ENCODE measurements around the gene NDUFC2.
"Not testable (repeated sequence)": the region's sequence is repeated elsewhere in the genome, so short reads cannot be mapped to it uniquely, and the experiment has no call there.

NDUFC2 gene

GRCh38 chr11:78061921-78062311 lies 17.7 kb downstream of the NDUFC2 start:
- Histone ChIP-seq H3K4me1 (ENCODE audit: insufficient read depth, low read length, severe bottlenecking) (no peaks in the 10 kb centered on the region), H3K36me3 (ENCODE audit: insufficient read depth, low read length) (no peaks in the 10 kb centered on the region), H3K79me2 (ENCODE audit: insufficient read depth, low read length) (no peaks in the 10 kb centered on the region), H3K9me2 (ENCODE audit: low read depth, low read length) (no peaks in the 10 kb centered on the region), H3K27me3 (ENCODE audit: insufficient read depth, low read length) (no peaks in the 10 kb centered on the region), H3F3A (ENCODE audit: insufficient read depth, low read length) (no peaks in the 10 kb centered on the region), H3K9me3 (ENCODE audit: low read length) (no peaks in the 10 kb centered on the region), H3K9ac (ENCODE audit: low read length) (no peak overlapping the region), H3K4me3 (ENCODE audit: low read depth, low read length, poor library complexity, severe bottlenecking) (no peak overlapping the region), H2AFZ (ENCODE audit: low read length) (no peak overlapping the region), H3K4me2 (ENCODE audit: low read length) (no peak overlapping the region), H3K27ac (ENCODE audit: low read depth, low read length, poor library complexity, severe bottlenecking) (no peak overlapping the region), H4K20me1 (ENCODE audit: insufficient read depth, low read length) (no peaks in the 10 kb centered on the region)
- TF ChIP-seq CTCF (IDR thresholded peaks at IDR 0.05; ENCODE audit: low read length) (no peak), EZH2 (IDR thresholded peaks at IDR 0.05; ENCODE audit: borderline replicate concordance, low read length) (no peak)

DNA sequence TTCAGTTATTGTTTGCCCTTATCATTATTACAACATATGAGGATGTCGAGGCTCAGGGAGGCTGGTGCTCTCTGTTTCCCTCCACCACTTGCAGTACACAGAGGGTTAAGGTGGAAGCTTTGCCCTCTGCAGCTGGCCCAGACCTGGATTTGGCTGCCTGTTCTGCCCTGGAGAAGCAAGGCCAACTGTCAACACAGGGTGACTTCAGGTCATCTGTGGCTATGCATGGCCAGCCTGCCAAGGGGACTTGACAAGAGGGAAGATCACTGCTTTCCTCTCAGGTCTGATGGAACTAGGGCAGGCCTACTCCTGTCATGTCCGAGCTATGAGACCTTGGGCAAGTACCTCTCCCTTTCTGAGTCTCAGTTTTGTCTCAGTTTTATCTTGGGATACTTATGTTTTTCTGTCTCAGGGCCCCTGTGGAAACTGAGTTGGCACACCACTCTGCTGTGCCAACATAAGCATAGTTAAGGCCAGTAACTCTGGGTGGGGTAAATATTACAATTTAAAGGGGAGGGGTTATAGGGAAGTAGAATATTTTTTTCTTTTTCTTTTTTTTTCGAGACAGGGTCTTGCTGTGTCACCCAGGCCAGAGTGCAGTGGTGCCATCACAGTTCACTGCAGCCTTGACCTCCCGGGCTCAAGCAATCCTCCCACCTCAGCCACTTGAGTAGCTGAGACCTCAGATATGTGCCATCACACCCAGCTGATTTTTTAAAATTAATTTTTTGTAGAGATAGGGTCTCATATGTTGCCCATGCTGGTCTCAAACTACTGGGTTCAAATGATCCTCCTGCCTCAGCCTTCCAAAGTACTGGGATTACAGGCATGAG lies 18.4 kb downstream of the NDUFC2 start:
- H3F3A ChIP-seq (ENCODE audit: insufficient read depth, low read length): no peaks in the 10 kb centered on the region
- no peaks in the 10 kb centered on the region for H4K20me1 ChIP-seq (ENCODE audit: insufficient read depth, low read length)
- H2AFZ ChIP-seq (ENCODE audit: low read length): no peak overlapping the region
- H3K79me2 ChIP-seq (ENCODE audit: insufficient read depth, low read length): no peaks in the 10 kb centered on the region
- TF ChIP-seq CTCF (IDR thresholded peaks at IDR 0.05; ENCODE audit: low read length) (no peak), EZH2 (IDR thresholded peaks at IDR 0.05; ENCODE audit: borderline replicate concordance, low read length) (no peak)
- no peaks in the 10 kb centered on the region for H3K27me3 ChIP-seq (ENCODE audit: insufficient read depth, low read length)
- H3K9me3 ChIP-seq (ENCODE audit: low read length): no peaks in the 10 kb centered on the region
- no peaks in the 10 kb centered on the region for H3K4me1 ChIP-seq (ENCODE audit: insufficient read depth, low read length, severe bottlenecking)
- no peak overlapping the region for H3K4me2 ChIP-seq (ENCODE audit: low read length)
- no peaks in the 10 kb centered on the region for H3K9me2 ChIP-seq (ENCODE audit: low read depth, low read length)
- no peaks in the 10 kb centered on the region for H3K36me3 ChIP-seq (ENCODE audit: insufficient read depth, low read length)
- no peak overlapping the region for H3K4me3 ChIP-seq (ENCODE audit: low read depth, low read length, poor library complexity, severe bottlenecking)
- H3K9ac ChIP-seq (ENCODE audit: low read length): no peak overlapping the region
- no peak overlapping the region for H3K27ac ChIP-seq (ENCODE audit: low read depth, low read length, poor library complexity, severe bottlenecking)

- no peaks in the 10 kb centered on the region for H3K4me1 ChIP-seq (ENCODE audit: insufficient read depth, low read length, severe bottlenecking)
- TF ChIP-seq EZH2 (IDR thresholded peaks at IDR 0.05; ENCODE audit: borderline replicate concordance, low read length) (no peak), CTCF (IDR thresholded peaks at IDR 0.05; ENCODE audit: low read length) (no peak)
- H3K27me3 ChIP-seq (ENCODE audit: insufficient read depth, low read length): no peaks in the 10 kb centered on the region
- H3K27ac ChIP-seq (ENCODE audit: low read depth, low read length, poor library complexity, severe bottlenecking): no peak overlapping the region
- no peak overlapping the region for H3K9ac ChIP-seq (ENCODE audit: low read length)
- H3K9me2 ChIP-seq (ENCODE audit: low read depth, low read length): no peaks in the 10 kb centered on the region
- no peaks in the 10 kb centered on the region for H3F3A ChIP-seq (ENCODE audit: insufficient read depth, low read length)
- H3K9me3 ChIP-seq (ENCODE audit: low read length): no peaks in the 10 kb centered on the region
- no peak overlapping the region for H2AFZ ChIP-seq (ENCODE audit: low read length)
- no peaks in the 10 kb centered on the region for H4K20me1 ChIP-seq (ENCODE audit: insufficient read depth, low read length)
- H3K4me2 ChIP-seq (ENCODE audit: low read length): no peak overlapping the region
- H3K36me3 ChIP-seq (ENCODE audit: insufficient read depth, low read length): no peaks in the 10 kb centered on the region
- H3K4me3 ChIP-seq (ENCODE audit: low read depth, low read length, poor library complexity, severe bottlenecking): no peak overlapping the region
- H3K79me2 ChIP-seq (ENCODE audit: insufficient read depth, low read length): no peaks in the 10 kb centered on the region
These were observed 19.1 kb downstream of the NDUFC2 start for GRCh38 chr11:78060533-78060932.

GRCh38 chr11:78059749-78060328 lies 19.8 kb downstream of the NDUFC2 start:
- H2AFZ ChIP-seq (ENCODE audit: low read length); H3F3A ChIP-seq (ENCODE audit: insufficient read depth, low read length); H3K9me3 ChIP-seq (ENCODE audit: low read length); H3K27ac ChIP-seq (ENCODE audit: low read depth, low read length, poor library complexity, severe bottlenecking); H3K9ac ChIP-seq (ENCODE audit: low read length); H3K27me3 ChIP-seq (ENCODE audit: insufficient read depth, low read length); H3K79me2 ChIP-seq (ENCODE audit: insufficient read depth, low read length); H3K4me2 ChIP-seq (ENCODE audit: low read length); H3K36me3 ChIP-seq (ENCODE audit: insufficient read depth, low read length); H4K20me1 ChIP-seq (ENCODE audit: insufficient read depth, low read length); H3K9me2 ChIP-seq (ENCODE audit: low read depth, low read length); H3K4me3 ChIP-seq (ENCODE audit: low read depth, low read length, poor library complexity, severe bottlenecking); H3K4me1 ChIP-seq (ENCODE audit: insufficient read depth, low read length, severe bottlenecking): not testable (repeated sequence)
